Measurements from ENCODE around the gene CDH23. TPM values are rescaled to one million over a fixed set of nuclear protein-coding genes. Genes with fewer than 3 reads are reported as not detected.

The CDH23 gene
- total and polyA plus RNA-seq, 9 of the 15 experiments (the other 6 are each of a cell fraction or from before 2014, with no cell fraction given), result 0.18 to 1.2 (median 0.47) TPM

DNA sequence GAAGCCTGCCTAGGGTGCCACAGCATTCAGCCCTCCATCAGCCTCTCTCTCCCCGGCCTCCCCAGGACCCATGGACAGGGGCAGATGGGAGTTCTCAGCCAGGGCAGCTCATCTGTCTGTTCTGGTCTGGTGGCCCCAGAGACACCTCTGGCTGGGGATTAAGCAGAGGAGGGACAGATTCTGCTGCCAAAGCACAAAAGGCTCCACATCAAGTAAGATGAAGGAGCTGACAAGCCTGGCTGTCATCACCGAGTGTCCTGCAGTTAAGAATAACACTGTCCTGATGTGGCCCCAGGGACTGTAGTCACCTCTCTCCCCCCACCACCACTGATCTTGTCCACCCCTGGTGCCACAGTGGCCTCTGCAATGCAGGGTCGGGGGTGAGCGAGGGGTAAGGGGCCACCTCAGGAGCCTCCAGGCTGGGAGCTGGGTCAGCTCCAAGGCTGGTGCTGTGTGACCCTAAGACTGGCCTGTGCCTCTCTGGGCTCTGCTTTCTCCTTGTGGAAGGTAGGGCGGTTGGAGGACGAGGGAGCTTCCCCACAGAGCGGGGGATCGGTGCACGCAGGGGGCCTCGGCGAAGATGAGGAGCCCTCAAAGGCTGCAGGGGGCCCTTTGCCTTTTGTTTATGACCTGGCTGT, 304.1 kb downstream of the CDH23 start (continued):
- no peak for TF ChIP-seq FOXP4 (CRISPR knock-in tag; IDR thresholded peaks at IDR 0.05; ENCODE audit: borderline replicate concordance)
- no peak for TF ChIP-seq OTX1 (CRISPR knock-in tag; IDR thresholded peaks at IDR 0.05)
- TF ChIP-seq, protein P1, sequence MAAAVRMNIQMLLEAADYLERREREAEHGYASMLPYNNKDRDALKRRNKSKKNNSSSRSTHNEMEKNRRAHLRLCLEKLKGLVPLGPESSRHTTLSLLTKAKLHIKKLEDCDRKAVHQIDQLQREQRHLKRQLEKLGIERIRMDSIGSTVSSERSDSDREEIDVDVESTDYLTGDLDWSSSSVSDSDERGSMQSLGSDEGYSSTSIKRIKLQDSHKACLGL (CRISPR knock-in tag; IDR thresholded peaks at IDR 0.05; ENCODE audit: borderline replicate concordance, poor library complexity, severe bottlenecking), result no peak
- no peak for TF ChIP-seq PTTG1 (tag; IDR thresholded peaks at IDR 0.05; ENCODE audit: low read depth)
- no peak for TF ChIP-seq SIX5 (IDR thresholded peaks at IDR 0.05; ENCODE audit: borderline replicate concordance in 1 of 2, insufficient read depth in 1 of 2, low read depth in 1 of 2, low read length in 2 of 2)
- TF ChIP-seq TCF3 (CRISPR knock-in tag; IDR thresholded peaks at IDR 0.05), result no peak
- no peak for TF ChIP-seq SMAD3 (CRISPR knock-in tag; conservative IDR thresholded peaks at IDR 0.05)
- TF ChIP-seq ZNF23 (CRISPR knock-in tag; IDR thresholded peaks at IDR 0.05), result no peak
- peak; percentile 38 to 69; a peak in 3 of 4 replicates for TF ChIP-seq KDM1A (IDR thresholded peaks at IDR 0.05)
- TF ChIP-seq ZBED1 (IDR thresholded peaks at IDR 0.05), result no peak
